ENCODE data around the gene ALOX15B. TPM values are rescaled to one million over a fixed set of nuclear protein-coding genes. Genes with fewer than 3 reads are reported as not detected.

ALOX15B gene
- total and polyA plus RNA-seq, 2 of the 13 experiments (the other 11 are each of a cell fraction or from before 2014, with no cell fraction given), result not detected

GRCh38 chr17:8056232-8056975 is 17.5 kb downstream of the ALOX15B start (continued):
- TF ChIP-seq TFE3 (CRISPR knock-in tag; IDR thresholded peaks at IDR 0.05) (peak; percentile 86), SMAD3 (CRISPR knock-in tag; IDR thresholded peaks at IDR 0.05) (no peak), GFI1 (CRISPR knock-in tag; IDR thresholded peaks at IDR 0.05; ENCODE audit: borderline replicate concordance) (peak; percentile 86), PATZ1 (CRISPR knock-in tag; IDR thresholded peaks at IDR 0.05) (peak; percentile 51; the same call in 1 of the 2 replicates), MED8 (CRISPR knock-in tag; IDR thresholded peaks at IDR 0.05; ENCODE audit: insufficient replicate concordance) (peak; percentile 80), GABPA (IDR thresholded peaks at IDR 0.05; ENCODE audit: low read depth, low read length) (no peak), GABPA (CRISPR knock-in tag; IDR thresholded peaks at IDR 0.05; ENCODE audit: low read depth) (peak; percentile 23; the same call in 1 of the 2 replicates), TFAP4 (IDR thresholded peaks at IDR 0.05; ENCODE audit: borderline replicate concordance, low read depth) (peak; percentile 87), ZNF441 (CRISPR knock-in tag; IDR thresholded peaks at IDR 0.05; ENCODE audit: borderline replicate concordance) (peak; percentile 14; the same call in 1 of the 2 replicates), MYC (CRISPR knock-in tag; IDR thresholded peaks at IDR 0.05; ENCODE audit: borderline replicate concordance) (peak; percentile 58; the same call in 1 of the 2 replicates), SMARCE1 (IDR thresholded peaks at IDR 0.05; ENCODE audit: borderline replicate concordance) (no peak), LCORL (IDR thresholded peaks at IDR 0.05) (no peak), LCORL (CRISPR knock-in tag; IDR thresholded peaks at IDR 0.05) (peak; percentile 51; the same call in 1 of the 2 replicates), ATF7 (IDR thresholded peaks at IDR 0.05) (peak; percentile 74), ATF7 (CRISPR knock-in tag; IDR thresholded peaks at IDR 0.05) (peak; percentile 92), ZNF724P (CRISPR knock-in tag; IDR thresholded peaks at IDR 0.05; ENCODE audit: borderline replicate concordance) (no peak), ZNF451 (CRISPR knock-in tag; IDR thresholded peaks at IDR 0.05) (0 out of 2 replicates have a peak, but pooled peaks have one; percentile 53), FOXP1 (IDR thresholded peaks at IDR 0.05) (peak; percentile 19; the same call in 1 of the 2 replicates), FOXP1 (CRISPR knock-in tag; IDR thresholded peaks at IDR 0.05) (peak; percentile 61), NR2C2 (CRISPR knock-in tag; IDR thresholded peaks at IDR 0.05; ENCODE audit: borderline replicate concordance) (peak; percentile 63), MAX (IDR thresholded peaks at IDR 0.05) (peak; percentile 80), ETV5 (CRISPR knock-in tag; IDR thresholded peaks at IDR 0.05; ENCODE audit: borderline replicate concordance) (peak; percentile 87), FOXO1 (CRISPR knock-in tag; IDR thresholded peaks at IDR 0.05) (peak; percentile 68), PITX1 (CRISPR knock-in tag; IDR thresholded peaks at IDR 0.05) (peak; percentile 89), TEAD3 (CRISPR knock-in tag; optimal IDR thresholded peaks at IDR 0.05; ENCODE audit: borderline replicate concordance) (peak; percentile 39)
